NCI-H187 treated with DMSO at 0.1 percent for 48 hours (cell line): Measurements from ENCODE around the gene THSD7A.

Experiments used
- DNase-seq: peaks from one replicate; lab custom pipeline; 2025; lab: John Stamatoyannopoulos, UW

THSD7A gene

DNA sequence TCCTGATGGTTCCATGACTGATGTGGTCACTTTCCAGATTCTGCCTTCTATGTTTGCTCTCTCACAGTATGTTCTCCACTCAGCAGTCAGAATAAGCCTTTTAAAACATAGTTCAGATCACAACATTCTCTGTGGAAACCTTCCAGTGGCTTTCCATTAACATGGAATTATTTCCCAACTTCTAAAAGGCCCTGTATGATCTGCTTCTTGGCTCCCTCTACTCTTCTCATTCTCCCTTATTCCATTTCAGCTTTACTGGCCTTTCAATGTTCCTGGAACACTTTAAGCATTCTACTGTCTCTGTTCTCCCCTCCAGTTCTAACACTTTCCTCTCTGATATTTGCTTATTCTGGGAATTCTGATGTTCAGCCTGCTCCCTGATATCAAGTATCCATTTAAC is 325.6 kb downstream of the THSD7A start:
- no peak for DNase-seq

DNA sequence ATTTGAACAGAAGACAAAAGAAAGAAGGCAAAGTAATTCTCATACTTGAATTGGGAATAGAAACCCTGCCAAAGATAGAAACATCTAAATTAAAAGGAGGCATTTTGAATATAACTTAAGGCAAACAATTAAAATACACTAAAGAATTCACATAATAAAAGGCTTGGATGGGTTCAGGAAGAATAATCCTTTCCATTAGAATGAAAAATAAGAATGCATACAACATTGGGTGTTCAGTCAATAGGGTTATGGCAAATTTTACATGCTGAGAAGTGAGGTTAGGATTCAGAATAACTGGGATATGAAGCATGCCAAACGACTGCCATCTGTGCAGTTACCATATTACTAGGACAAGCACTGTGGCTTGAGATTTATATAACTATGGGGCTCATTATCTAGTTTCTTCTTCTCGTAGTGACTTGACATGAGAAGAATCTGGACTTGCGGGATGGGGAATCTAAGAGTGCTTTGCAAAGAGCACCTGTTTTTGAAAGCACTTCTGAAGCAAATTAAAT is 326.5 kb downstream of the THSD7A start:
- DNase-seq, result no peak

DNA sequence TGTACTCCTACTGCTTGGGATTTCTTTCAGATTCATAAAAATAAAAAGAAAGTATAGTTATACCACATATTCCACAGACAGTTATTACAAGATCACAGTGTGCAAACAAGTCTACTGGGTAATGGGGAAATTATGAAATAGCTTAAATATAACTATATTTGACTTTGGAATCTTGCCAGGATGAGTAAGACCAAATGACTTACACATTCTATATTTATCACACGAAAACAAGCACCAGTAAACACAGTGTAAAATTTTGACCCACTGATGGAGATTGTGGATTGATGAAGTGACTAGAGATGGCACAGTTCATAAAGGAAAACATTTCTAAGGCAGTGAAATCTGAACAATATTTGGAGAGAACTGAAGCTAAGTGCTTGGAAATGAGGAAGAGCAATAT is 339.7 kb downstream of the THSD7A start:
- DNase-seq, result no peak

DNA sequence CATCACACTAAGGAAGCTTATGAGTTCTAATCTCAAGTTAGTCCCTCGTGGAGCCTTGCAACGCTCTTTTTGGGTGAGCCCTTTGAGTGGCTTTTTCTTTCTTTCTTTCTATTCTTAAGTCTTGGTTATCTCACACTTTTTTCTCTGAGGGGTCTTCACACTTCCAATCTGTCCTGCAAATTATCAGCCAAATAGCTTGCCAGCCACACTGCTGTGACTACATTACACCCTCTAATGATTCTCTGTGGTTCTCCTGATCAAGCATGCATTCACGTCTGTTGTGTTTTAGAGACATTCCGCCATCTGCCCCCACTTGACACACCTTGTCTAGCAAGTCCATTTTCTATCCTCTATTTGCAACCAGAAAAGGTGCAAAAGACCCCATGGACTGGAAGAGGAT is 340.2 kb downstream of the THSD7A start:
- no peak for DNase-seq

DNA sequence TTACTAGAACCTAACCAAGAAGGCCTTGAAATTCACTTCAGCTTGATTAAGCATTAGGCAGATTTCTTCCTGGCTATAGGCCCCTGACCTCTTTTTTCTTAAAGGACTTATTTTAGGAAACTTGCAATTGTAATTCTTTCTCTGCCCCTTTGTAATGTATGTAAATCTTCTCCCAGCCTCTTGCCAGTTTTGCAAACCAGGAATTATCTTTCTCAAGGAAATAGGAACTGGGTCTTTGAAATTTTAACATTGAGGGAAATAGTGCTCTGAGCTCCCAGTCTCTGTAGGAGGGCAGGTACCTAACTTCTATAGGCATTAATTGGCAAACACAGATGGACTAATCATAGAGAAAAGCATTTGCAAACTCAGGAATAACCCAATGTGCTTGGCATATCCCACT is 342.7 kb downstream of the THSD7A start:
- DNase-seq, result no peak

GRCh38 chr7:11486271-11486670 is 345.7 kb downstream of the THSD7A start:
- DNase-seq, result no peak

- DNase-seq, result no peak
Observed at GRCh38 chr7:11485636-11486035, 346.4 kb downstream of the THSD7A start.

DNA sequence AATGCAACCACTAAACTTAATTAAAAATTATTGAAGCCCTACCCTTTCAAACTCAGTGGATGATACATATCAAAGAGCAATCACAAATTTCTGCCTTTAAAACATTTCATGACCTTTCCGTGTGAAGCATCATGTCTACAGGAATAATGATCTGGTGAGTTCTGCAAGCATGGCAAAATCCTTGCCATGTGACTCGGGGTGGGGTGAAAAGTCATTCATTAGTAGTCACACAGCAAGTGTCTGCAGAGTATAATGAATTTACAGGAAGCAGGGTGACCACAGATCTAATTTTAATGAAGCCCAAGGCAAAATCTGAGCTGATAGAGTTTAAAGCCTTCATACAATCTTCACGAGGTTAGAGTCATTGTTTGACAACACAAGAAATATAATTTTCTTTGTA is 351.9 kb downstream of the THSD7A start:
- no peak for DNase-seq

DNA sequence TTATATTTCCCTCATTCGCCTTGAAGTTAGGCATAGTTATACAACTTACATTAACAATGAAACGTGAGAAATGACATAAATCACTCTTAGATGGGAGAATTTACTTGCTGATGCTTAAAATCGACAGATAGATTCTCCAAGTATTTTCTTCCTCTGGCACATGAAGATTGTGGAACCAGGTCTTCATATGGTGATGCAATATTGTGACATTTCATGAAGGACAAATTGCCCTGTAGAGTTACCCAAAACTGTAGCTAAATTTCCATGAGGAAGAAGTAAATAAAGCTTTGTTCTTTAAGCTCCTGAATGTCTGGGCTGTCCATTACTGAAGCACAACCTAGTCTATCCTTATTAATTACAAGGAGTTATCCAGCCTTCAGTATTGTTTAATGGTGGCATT is 353.1 kb downstream of the THSD7A start:
- DNase-seq, result no peak

DNA sequence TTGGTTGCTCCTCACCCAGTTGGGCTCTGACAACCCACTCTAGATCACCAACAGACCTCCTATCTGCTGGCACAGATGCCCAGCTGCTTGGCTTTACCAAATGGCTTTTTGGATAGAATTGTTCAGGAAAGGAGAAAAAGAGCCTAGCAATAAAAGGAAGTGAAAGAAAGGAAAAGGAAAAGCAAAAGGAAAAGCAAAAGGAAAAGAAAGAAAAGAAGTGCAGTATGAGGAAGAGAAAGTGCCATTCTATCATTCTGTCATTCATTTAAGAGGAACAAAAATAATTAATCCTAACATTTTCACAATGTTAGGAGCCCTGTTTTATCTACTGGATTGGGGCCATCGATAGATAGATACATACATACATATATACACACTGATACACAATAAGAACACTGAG is 353.6 kb downstream of the THSD7A start:
- DNase-seq, result no peak

- DNase-seq, result no peak
Observed at GRCh38 chr7:11474902-11475585, 357.0 kb downstream of the THSD7A start.

DNA sequence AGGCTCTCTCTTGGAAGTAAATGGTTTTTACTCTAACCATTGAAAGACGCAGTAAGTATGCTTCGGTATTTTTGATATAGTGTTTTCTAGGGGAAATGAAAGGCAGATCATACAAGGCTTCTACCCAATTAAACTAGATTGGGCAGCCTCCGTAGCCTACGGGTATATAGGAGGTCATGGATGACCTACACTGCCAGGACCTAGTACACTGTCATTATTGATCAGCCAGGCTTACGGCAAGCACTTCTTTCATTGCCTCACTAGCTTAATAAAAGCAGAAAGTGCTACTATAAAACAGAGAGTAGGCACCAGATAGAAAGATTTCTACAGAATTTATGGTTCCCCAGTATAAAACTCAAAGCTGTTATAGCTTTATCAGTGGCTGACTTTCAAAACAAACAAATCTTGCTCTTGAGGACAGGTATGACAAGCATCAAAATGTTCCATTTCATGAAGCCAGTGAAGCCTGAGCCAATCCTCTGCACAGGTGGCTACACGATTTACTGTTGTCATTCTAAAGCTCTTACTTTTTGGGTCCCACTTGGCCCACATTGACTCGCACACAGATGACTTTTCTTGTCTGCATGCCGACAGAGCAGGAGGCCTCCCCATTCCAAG is 358.1 kb downstream of the THSD7A start:
- no peak for DNase-seq

GRCh38 chr7:11473220-11473619 is 358.8 kb downstream of the THSD7A start:
- no peak for DNase-seq

- no peak for DNase-seq
Observed at GRCh38 chr7:11472646-11473045, 359.4 kb downstream of the THSD7A start.

- DNase-seq, result no peak
Observed at GRCh38 chr7:11471255-11471654, 360.7 kb downstream of the THSD7A start.

DNA sequence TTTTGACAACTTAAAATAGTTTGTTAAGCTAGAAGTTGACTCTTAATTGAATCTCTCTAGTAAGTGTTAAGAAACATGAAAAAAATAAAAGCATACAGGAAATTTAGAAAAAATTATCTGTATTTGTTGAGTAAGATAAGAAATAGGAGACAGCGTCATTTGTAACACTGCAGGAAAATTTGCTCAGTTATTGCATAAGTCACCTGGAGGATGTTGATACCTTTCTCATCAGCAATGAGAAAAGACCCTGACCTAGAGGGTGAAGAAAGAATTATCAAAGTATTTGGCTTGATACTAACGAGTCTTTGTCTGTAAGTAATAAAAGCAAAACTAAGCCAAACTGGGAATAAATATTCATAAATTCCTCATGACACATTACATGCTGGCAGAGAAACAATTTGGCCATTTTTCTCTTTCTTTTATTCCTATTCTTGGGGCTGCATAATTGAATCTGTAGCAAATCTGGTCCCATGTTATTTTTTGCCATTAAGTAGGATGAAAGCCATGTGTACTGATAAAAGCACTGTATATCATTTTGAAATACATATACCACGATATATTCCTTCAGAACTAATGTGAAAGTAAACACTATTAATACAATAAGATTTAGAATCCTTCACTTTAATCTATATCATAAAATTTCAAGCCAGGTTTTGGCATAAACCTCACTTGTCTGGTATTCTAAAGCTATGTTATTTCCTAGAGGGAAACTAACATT is 362.8 kb downstream of the THSD7A start:
- DNase-seq, result no peak

GRCh38 chr7:11466517-11467105 is 365.4 kb downstream of the THSD7A start:
- no peak for DNase-seq

GRCh38 chr7:11464624-11465023 is 367.4 kb downstream of the THSD7A start:
- no peak for DNase-seq

DNA sequence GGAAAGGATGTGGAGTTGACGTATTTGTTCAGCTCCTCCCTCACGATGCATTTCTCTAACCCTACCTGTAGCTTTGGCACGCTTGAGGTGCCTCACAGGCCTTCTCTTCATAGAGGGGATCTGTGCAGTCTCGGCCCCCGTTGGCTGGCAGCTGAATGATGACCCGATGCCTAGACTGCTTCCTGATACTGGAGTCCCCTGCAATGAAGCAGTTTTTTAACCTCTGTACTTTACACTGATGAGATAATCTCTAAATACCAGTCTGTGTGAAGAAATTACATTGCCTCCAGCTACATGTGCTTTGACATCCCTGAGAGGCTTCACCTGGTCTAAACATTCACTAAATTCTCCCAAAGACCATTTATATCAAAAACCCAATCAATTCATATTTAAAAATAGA is 370.1 kb downstream of the THSD7A start:
- no peak for DNase-seq

GRCh38 chr7:11458736-11459483 is 373.1 kb downstream of the THSD7A start:
- no peak for DNase-seq

DNA sequence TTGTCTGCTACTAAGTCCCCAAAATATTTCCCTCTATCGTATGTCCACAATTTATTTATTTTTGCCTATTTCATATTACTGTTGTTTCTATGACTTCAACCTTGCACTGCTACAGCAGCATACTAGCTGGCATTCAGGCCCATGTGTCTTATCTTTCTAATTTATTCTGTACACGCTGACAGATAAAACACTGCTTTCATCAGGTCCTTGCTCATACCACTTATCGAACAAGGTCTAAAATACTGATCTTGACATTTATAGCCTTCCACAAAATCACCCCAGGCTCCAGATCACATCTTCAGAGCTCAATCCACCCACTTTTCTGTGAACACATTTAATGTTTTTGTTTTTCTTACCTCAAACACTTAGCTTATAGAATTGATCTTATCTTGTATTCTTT is 374.6 kb downstream of the THSD7A start:
- DNase-seq, result no peak

GRCh38 chr7:11456574-11456973 is 375.4 kb downstream of the THSD7A start:
- DNase-seq, result no peak
